Calu3 (cell line): ENCODE data around the gene CDON. TPM values are rescaled to one million over a fixed set of nuclear protein-coding genes. Genes with fewer than 3 reads are reported as not detected.

Experiments
- BruUV-seq: library from RNA; stranded (reverse); fragments of 400-500 nt; replicated peaks from 2 replicates; lab custom pipeline; 2021; lab: Mats Ljungman, UMichigan
- CTCF ChIA-PET: fragments of 300-600 bp; sonication (Branson Sonifier 250); formaldehyde crosslinking; loops from one replicate; lab custom pipeline; 2022; ENCODE audit warnings: antibody characterized with exemption; lab: Charles Lee
- DNase-seq: peaks from one replicate; pipeline ENCODE4 v3.0.0; 2022
- H3K27ac Mint-ChIP-seq: one replicate; pipeline ENCODE4 v1.8.0; 2022; ENCODE audit warnings: mixed read lengths; ENCODE audit not compliant: unreplicated experiment
- H3K27me3 Mint-ChIP-seq: one replicate; pipeline ENCODE4 v1.8.0; 2022; ENCODE audit warnings: mixed read lengths; ENCODE audit not compliant: unreplicated experiment
- H3K36me3 Mint-ChIP-seq: one replicate; pipeline ENCODE4 v1.8.0; 2022; ENCODE audit warnings: mild to moderate bottlenecking, moderate library complexity, mixed read lengths; ENCODE audit not compliant: insufficient read depth, unreplicated experiment
- H3K4me1 Mint-ChIP-seq: one replicate; pipeline ENCODE4 v1.8.0; 2022; ENCODE audit warnings: mild to moderate bottlenecking, low read depth, mixed read lengths; ENCODE audit not compliant: unreplicated experiment
- H3K4me3 Mint-ChIP-seq: one replicate; pipeline ENCODE4 v1.8.0; 2022; ENCODE audit warnings: mild to moderate bottlenecking, low read depth, moderate library complexity, mixed read lengths; ENCODE audit not compliant: unreplicated experiment
- H3K9me3 Mint-ChIP-seq: one replicate; pipeline ENCODE4 v1.8.0; 2022; ENCODE audit warnings: low read depth, mixed read lengths; ENCODE audit not compliant: unreplicated experiment
- CTCF ChIP-seq: fragments of 200-600 bp; IDR thresholded peaks from one replicate; pipeline ENCODE4 v1.8.0; 2022; ENCODE audit warnings: antibody characterized with exemption; ENCODE audit not compliant: unreplicated experiment
- intact Hi-C: fragments of 100-400 bp; cut with micrococcal nuclease; formaldehyde crosslinking; loops from one replicate; pipeline ENCODE4 v1.10.0; 2022; ENCODE audit not compliant: unreplicated experiment
- total RNA-seq: library from RNA; stranded (reverse); gene quantifications from 2 replicates; pipeline ENCODE4 v1.2.3, GENCODE V29; 2022

The CDON gene
- total RNA-seq, 1 experiment from 2014 or later, result 14.8 TPM

- CTCF ChIA-PET, result no interaction called here
- Mint-ChIP-seq H3K4me3 (no peak overlapping the region), H3K4me1 (no peaks in the 10 kb centered on the region), H3K27me3 (no peaks in the 10 kb centered on the region), H3K27ac (no peak overlapping the region), H3K9me3 (no peaks in the 10 kb centered on the region), H3K36me3 (no peaks in the 10 kb centered on the region)
- no peak for DNase-seq
- intact Hi-C loops, result no loop called here
- no peak for TF ChIP-seq CTCF
- no TSS peak for BruUV-seq
Measured at GRCh38 chr11:126035718-126036117, 26.9 kb downstream of the CDON start.

- Mint-ChIP-seq H3K4me1 (no peaks in the 10 kb centered on the region), H3K27me3 (no peaks in the 10 kb centered on the region), H3K27ac (no peak overlapping the region), H3K36me3 (no peaks in the 10 kb centered on the region), H3K4me3 (no peak overlapping the region), H3K9me3 (no peaks in the 10 kb centered on the region)
- no peak for DNase-seq
- intact Hi-C loops, result no loop called here
- CTCF ChIA-PET, result no interaction called here
- TF ChIP-seq CTCF, result no peak
- BruUV-seq, result no TSS peak
Measured at GRCh38 chr11:126034933-126035425, 27.7 kb downstream of the CDON start.

GRCh38 chr11:126034039-126034932, 28.4 kb downstream of the CDON start:
- Mint-ChIP-seq H3K27me3 (no peaks in the 10 kb centered on the region), H3K4me1 (no peaks in the 10 kb centered on the region), H3K36me3 (no peaks in the 10 kb centered on the region), H3K4me3 (no peak overlapping the region), H3K9me3 (no peaks in the 10 kb centered on the region), H3K27ac (no peak overlapping the region)
- CTCF ChIA-PET, result no interaction called here
- no peak for TF ChIP-seq CTCF
- intact Hi-C loops, result no loop called here
- DNase-seq, result no peak
- BruUV-seq, result no TSS peak

- no peaks in the 10 kb centered on the region for H3K9me3 Mint-ChIP-seq
- H3K27ac Mint-ChIP-seq, result no peak overlapping the region
- BruUV-seq, result no TSS peak
- intact Hi-C loops, result no loop called here
- CTCF ChIA-PET, result no interaction called here
- no peak for TF ChIP-seq CTCF
- H3K36me3 Mint-ChIP-seq, result no peaks in the 10 kb centered on the region
- H3K27me3 Mint-ChIP-seq, result no peaks in the 10 kb centered on the region
- DNase-seq, result no peak
- H3K4me1 Mint-ChIP-seq, result no peaks in the 10 kb centered on the region
- H3K4me3 Mint-ChIP-seq, result no peak overlapping the region
Measured at GRCh38 chr11:126032375-126032774, 30.3 kb downstream of the CDON start.
